GM15510 (cell line): ENCODE measurements around the gene FAM163A.

Experiments used
- POLR2A ChIP-seq: IDR thresholded peaks from 3 replicates; pipeline ENCODE4 v1.6.1; 2011; ENCODE audit warnings: borderline replicate concordance; ENCODE audit not compliant: insufficient read length; ENCODE audit errors: extremely low read depth

The FAM163A gene

DNA sequence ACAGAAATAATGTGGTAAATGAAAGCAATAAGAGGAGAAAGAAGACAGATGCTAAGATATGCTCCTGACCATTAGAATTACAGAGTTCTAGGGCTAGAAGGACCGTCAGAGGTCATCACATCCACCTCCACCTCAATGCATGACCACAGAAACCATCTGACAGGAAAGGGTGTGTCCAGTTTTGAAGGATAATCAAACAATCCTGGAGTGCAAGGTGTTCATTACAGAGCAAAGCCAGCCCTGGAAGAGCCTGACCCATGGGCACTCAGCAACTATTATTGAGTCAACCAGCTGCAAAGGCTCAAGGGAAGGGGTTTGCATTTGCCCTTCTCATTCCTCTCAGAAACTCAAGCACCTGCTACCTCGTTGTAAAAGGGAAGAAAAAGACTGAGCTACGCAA, 88.1 kb downstream of the FAM163A start:
- TF ChIP-seq POLR2A, result no peak

DNA sequence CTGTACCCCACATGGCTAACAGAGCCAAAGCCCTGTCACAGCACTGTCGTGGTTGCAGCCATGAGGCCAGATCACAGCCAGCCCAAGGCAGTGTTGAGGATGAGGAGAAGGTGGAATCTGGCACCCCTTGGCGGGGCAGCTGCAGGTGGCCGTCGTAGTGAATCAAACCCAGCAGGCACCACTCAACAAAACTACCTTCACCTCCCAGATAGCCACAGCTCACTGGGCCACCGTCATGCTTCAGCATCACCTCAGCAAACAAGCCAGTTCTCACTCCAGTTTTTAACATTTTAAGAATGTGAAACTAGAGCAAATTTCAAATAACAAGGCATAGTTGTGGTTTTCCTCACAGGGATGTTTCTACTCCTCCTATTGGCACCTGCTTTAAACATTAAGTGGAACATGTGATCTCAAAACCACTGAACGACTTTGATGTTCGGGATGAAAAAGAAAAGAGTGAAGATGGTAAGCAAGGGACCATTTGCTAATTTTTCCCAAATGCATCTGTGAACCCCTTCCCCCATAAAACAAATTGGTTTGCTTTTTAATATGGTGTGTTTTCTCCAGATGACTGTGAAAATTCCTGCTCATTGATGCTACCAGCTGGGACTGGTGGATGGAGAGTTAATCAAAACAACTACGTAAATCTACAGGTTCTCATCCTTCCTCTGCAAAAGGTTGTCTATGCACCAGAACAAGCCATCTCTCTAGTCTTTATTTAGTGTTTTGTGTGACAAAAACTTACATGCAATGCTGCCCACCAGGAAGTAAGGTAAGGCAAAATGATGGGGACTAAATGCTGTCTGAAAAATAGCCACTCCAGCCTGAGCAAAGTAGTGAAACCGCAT, 89.0 kb downstream of the FAM163A start:
- no peak for TF ChIP-seq POLR2A

DNA sequence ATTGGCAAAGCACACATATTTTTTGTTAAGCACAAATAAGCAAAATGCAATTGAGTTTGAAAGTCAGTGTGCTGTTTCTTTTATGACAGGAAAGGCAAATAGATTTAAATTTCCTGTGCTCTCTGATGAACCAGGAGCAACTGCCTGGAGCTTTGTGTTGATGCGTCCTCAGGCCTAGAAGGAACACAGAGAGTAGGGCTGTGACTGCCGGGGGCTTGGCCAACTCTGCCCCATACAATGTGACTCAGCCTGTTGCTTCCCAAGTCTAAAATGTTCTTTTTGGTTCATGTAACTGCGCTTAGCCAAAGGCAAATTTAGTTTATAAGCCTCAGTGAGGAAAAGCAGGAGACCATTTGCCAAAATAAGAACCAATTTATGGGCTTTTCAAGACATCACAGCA, 97.0 kb downstream of the FAM163A start:
- no peak for TF ChIP-seq POLR2A

DNA sequence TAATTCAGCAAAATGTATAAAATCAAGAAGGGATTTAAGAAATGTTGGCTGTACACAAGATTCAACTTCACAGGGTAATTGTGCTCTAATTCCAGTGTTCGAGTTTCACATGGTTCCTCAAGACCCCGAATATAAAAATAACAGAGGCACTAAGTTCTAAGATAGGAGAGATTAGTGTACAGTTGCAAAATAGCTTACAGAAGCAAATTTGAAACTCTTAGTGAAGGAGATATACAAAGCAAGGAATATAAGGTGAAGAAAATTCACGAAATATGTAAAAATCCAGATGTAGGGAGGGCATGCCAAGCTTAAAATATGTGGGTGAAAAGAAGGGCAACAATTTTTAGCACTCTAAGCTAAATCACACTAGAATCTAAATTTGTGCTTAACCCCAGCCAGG, 105.1 kb downstream of the FAM163A start:
- TF ChIP-seq POLR2A, result no peak

DNA sequence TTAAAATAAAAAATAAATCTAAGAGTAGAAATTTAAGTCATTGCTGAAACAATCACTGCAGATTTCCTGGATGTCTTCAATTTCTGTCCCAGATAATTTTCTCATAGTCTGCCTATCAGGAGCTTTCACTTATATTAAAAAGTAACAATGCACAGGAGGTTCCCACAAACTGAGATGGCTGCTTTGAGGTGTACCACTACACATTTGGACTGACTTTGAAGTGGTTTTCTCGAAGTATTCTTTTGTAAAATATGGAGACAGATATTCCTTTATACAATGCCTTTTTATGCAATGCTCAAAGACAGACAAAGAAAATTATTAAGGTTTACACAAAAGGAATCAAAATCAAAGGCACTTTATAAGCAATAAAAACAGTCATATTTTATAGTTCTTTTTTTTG, 110.0 kb downstream of the FAM163A start:
- TF ChIP-seq POLR2A, result no peak

DNA sequence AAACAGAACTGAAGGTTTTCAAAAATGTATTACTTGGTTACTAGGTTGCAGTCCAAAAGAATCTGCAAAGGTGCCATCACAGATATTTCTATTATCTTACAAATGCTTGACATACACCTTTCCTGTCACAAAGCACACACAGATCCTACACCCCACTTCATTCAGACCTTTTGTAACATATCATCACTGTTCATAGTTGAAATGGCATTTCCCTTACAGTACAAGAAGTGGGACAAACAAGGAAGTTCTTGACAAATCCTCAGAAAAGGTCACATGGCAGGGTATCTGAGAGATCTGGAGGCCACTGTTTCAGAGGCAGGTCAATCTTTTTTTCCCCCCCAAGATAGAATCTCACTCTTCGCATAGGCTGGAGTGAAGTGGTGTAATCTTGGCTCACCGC, 113.2 kb downstream of the FAM163A start:
- no peak for TF ChIP-seq POLR2A

DNA sequence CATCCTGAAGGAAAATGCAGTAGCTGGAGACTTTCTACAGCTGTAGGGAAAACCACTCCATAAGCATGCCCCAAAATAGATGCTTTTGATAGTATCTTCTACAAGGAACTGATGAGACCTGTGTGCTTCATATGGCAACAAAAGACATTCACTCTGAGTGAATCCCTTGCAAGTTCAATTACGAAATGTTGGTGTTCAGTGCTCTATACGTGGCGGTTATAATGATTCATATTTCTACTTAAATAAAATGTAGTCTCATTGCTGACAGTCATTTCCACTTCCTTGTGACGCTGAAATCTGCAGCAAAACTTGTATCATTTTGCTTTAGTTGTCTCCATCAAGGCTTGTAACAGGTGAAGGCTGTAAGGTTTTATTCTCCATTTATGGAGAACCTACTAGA, 113.9 kb downstream of the FAM163A start:
- TF ChIP-seq POLR2A, result no peak

DNA sequence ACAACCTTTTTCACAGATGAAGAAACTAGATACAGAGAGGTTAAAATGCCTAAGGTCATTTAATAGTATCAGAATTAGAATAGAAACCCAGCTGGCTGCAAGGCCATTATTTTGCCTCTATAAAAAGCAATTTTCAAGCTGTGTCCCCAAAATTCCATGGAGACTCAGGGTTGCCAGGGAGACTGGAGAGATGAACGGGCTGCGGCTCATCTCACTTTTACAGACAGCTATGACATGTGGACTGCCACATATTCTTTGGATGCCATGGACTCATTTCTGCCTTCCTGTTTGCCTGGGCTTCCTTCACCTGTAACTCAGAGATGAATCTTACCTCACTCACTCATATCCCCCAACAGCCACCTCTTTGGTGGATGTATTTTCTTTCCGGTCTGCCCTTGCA, 117.6 kb downstream of the FAM163A start:
- TF ChIP-seq POLR2A, result no peak

DNA sequence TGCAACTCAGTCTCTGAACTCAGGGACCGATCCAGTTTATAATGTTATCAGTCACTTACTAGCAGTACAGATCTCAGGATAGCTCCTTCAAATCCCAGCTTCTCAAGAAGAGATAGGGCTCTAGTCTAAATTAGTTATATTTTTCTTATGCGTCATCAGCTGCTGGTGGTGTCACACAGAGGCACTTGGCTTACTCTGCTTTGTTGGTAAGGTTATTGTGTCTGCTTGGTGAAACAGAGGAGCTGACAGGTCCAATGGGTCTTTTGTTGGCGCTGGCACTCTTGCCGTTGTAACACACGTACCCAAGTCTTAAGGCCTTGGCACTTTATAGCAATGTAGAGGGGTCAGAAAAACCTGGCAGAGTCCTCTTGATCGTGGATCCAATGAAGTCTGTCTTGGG, 122.3 kb downstream of the FAM163A start:
- no peak for TF ChIP-seq POLR2A
